HT-29 (cell line): ENCODE results near the gene DHRS1. TPM values are rescaled to one million over a fixed set of nuclear protein-coding genes. Genes with fewer than 3 reads are reported as not detected.

Source experiments
- DNase-seq: peaks from one replicate; pipeline ENCODE4 v3.0.0-alpha.2; 2015; ENCODE audit warnings: low spot score
- total RNA-seq: library from RNA; depleted of rRNA; stranded (reverse); fragments of >200 nt; shearing (Covaris generic); gene quantifications from 2 replicates; pipeline ENCODE4 v1.2.3, GENCODE V29; 2014; rRNA removed

DHRS1 gene
- total RNA-seq = 19.7 and 20.1 TPM in 2 replicates

DNA sequence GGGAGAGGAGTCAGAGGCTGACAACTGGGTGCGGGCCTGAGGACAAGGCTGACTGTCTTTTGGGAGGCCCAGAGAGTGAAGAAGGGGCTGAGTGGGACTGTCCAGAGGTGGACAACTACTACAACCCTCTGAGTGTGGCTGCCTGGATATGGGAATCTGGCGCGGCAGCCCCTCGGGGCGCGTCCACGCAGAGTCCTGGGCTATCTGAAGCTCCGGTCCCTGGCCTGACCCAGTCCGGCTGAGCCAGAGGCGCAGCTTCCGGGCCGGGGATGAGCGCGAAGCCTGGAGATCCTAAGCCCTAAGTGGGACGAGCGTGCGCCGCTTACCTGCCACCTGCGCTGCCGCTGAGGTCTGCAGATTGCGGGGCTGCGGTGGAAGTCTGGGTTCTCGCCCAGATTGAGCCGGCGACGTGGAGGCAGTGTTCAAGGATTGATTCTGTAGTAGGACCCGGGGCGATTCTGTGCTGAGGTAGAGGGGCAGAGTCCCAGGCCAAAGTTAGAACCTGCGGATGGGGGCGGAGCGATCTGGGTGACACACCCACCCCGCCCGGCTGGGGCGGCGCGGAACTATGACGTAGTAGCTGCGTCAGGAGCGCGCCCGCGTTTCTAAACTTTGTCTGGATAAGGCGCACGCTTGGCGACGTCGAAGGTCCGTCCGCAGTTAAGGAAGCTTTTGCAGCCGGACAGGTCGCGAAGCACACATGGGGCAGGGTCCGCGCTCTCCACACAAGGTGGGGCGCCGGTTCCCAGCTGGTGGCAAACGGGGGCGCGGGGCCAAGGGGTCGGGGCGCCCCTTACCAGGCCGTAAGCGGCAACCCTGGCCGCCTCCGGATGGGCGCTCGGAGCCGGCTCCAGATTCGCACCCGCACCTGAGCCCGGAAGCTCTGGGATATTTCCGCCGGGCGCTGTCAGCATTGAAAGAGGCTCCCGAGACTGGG, at the start of gene DHRS1, which contains the start of gene NOP9:
Gene DHRS1, minus strand, starts transcription at position 526 of the 937 bp plus-strand sequence. CDS start 674 bp downstream, outside the sequence.
Gene NOP9, plus strand, starts transcription at position 596 of the 937 bp plus-strand sequence. Its CDS starts 105 bp downstream, at position 701.
- DNase-seq = peak; percentile 89

DNA sequence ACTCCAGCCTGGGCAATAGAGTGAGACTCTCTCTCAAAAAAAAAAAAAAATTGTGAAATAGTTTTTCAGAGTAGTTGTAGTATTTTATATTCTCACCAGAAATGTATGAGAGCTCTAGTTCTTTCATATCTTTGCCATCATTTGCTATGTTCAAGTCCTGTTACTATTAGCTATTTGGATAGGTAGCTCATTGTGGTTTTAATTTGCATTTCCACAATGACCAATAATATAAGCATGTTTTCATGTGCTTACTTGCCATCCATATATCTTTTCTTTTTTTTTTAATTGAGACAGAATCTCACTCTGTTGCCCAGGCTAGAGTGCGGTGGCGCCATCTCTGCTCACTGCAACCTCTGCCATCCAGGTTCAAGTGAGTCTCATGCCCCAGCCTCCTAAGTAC, 48.6 kb upstream of the DHRS1 start:
- no peak for DNase-seq

DNA sequence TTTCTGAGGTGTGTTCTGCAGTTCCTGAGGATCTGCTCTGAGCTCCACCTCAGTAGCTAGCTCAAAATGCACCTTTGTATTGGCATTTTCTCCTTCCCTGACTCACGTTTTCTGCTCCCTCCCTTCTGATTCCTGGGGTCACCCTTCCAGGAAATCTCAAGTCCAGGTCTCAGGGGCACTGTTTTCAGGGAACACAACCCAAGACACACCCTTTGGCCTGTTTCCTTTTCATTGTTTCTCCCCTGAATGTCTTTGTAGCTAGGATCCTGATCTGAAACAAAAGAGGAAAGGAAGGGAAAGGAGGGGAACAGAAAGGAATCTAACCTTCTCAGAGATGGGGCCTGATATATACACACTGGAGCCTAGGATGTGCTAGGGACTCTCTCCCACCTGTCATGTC, 47.6 kb upstream of the DHRS1 start:
- DNase-seq = no peak

DNA sequence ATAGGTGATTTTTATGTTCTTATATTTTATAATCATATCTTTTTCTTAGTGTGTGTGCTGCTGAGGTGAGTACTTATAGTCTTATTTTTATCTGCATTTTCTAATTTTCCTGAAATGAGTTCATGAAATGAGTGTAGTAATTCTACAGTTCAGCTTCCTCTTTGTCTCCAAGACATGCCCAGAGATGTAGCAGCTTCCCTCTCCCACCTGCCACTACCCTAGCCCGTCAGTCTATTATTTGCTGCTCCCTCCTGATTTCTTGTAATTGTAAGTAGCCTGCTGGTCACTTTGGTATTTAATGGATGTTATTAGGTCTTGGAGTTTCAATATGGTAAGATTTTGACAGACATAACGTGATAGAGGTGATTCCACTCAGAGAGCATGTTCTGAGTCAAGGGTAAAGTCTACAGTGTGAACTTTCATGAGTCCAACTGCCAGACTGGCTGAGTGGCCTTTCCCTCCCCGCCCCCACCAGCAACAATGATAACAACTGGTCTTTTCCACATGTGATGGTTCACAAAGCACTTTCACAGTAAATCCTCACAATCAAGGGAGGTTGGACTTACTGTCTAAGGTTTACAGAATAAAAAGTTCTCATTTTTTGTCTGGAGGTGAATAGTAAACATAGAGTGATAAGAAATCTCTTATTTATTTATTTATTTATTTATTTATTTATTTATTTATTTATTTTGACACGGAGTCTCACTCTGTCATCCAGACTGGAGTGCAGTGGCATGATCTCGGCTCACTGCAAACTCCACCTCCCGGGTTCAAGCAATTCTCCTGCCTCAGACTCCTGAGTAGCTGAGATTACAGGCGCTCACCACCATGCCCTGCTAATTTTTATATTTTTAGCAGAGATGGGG, 44.4 kb upstream of the DHRS1 start:
- DNase-seq = peak; percentile 7

DNA sequence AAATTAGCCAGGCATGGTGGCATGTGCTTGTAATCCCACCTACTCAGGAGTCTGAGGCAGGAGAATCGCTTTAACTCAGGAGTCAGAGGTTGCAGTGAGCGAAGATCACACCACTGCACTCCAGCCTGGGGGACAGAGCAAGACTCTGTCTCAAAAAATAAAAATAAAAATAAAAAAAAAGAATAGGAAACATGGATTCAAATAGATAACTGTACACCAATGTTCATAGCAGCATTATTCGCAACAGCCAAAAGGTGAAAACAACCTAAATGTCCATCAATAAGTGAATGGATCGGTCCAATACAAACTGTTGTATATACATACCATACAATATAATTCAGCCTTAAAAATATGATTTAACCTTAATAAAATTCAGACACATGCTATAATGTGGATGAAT, 43.3 kb upstream of the DHRS1 start:
- no peak for DNase-seq

DNA sequence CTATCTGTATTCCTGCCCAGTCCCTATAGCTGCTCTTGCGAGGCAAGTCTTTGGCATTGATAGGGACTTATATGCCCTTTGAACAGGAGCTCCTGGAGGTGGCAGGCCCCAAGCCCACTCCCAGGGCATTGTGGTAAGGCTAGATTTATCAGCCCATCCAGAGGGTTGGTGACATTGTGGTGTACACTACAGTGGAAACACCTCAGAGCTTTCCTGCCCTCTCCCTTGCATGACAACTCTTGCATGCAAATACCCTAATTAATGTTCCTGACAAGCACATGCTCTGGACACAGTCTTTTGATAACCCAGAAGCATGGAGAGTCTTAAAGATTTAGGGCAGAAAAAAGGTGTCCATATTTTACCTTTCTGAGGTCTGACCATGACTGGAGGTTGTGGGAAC, 41.0 kb upstream of the DHRS1 start:
- DNase-seq = no peak

DNA sequence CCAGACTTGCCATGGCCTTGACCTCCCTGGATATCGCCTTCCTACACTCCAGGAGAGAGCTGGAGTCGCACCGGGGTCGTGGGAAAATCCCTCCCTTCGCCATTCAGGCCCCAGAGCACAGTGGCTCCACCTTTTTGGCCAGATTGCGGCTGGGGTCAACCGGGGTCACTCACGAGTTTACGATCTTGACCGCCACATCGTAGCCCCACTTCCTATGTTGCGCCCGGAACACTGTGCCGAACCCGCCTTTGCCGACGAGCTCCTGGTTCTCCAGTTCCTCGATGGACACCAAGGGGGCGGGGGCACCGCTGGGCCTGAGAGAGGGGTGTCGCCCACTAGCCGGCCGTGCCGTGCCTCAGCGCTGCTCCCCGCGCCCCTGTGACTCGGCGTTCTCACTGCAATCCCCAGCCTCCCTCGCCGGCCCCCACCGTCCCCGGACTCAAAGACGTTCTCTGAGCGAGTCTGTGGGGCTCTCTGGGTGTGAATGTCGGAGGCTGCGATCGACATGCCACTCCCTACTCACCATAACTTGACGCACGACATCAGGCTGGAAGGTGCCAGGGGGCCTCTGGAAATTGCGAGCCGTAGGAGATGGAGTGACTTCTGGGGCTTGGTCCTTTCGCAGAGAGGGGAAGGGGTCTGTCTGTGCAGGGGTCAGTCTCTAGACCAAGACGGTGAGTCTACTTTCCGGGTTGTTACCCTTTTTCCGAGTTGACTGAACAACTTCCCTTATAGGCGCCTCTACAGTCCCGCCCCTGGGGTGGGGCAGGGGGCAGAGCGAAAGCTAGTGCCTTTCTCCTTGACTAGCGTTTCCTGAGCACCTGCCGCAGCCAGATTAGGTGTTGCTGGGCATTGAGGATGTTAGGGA, 39.9 kb upstream of the DHRS1 start, which contains the start of gene RIPK3:
Gene RIPK3, minus strand, starts transcription at position 708 of the 868 bp plus-strand sequence. Its CDS starts 165 bp downstream, at position 543.
- DNase-seq = peak; percentile 73

DNA sequence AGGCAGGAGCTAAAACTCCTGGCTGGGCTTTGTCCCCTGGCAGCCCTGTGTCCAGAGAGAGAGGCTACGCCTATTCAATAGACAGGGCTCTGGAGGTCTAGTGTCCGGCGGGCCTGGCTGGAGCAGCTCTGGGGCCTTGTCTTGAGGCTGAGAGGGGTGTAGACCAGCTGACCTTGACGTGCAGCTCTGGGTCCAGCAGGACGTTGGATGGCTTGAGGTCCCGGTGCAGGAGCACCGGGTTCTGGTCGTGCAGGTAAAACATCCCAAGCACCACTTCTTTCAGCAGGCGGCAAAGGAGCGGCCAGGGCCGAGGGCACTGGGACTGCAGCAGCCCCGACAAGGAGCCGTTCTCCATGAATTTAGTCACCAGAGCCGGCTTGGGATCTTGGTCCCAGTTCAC, 39.3 kb upstream of the DHRS1 start:
- DNase-seq = no peak

DNA sequence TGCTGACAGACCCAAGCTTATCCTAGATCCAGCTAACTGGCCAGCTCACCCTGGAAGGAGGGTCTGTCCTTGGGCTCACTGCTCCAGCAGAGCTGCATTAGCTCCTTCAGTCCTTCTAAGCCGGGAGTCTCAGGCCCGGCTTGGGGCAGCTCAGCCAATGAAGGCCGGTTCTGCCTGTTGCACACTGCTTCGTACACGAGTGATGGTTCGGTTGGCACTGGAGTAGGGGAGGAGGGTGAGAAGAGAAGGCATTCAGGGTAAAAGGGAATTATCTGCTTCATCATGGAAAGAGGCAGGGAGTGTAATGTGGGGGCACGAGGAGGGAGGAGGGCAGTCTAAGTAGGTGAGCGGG, 38.2 kb upstream of the DHRS1 start:
- no peak for DNase-seq

DNA sequence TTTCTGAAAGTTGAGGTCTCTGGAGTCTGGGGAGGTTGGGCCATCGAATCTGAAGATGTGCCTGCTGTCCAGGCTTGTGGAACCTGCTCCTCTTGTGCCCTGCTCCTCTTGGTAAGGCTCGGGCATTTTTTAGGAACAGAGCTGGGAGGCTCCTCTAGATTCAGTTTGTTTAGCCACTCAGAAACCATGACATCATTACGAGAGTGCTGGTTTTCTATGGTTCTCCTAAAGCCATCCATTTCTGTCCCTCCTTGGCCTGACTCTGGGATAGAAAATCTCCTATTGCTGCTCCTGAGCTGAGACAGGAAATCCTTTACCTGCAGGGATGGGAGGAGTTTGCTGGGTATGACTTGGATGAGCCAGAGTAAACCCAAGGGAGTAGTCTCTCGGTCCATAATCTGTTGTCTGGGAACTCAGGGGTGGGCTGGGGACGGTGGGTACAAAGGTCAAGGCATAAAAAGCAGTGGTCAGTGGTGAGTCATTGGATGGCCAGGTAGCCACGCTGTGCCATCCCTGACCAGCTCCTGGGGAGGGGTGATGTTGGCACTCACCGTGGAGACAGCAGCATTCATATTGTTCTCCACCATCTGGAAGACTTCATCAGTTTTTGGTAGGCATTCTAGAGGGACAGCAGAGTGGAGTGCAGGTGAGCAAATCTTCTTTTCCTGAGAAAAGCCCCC, 37.7 kb upstream of the DHRS1 start:
- peak; percentile 33 for DNase-seq

DNA sequence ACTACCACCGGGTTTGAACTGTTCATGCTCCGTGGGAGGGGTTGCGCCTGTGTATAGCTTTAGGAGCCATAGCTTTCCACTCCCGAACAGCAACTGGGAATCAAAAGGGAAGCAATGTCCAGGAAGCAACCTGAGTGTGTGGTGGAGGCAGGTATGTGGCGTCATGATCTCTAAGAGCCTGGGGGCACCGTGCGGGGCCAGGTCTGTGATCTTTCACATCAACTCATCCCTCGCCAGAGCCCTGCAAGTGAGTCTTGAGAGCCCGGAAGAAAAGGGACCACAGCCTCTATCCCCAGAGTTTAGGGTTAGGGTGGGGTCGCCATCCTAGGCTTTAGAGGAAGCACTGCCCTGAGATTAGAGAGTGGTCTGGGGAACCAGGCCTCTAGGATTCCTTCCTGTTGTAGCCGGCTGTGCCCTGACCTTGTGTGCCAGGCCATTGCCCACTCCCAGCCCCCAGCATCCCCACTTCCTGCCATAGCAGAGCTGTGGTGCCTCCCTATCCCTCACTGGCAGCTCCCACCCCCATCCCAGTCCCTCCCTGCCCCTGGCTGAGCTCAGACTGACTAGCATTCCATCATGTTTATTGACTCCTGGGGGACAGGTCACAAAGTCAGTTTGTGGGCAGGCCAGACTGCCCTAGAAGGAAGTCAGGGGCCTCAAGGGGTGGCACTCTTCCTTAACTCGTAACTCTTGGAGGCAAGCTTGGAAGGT, 36.0 kb upstream of the DHRS1 start:
- DNase-seq = peak; percentile 50

DNA sequence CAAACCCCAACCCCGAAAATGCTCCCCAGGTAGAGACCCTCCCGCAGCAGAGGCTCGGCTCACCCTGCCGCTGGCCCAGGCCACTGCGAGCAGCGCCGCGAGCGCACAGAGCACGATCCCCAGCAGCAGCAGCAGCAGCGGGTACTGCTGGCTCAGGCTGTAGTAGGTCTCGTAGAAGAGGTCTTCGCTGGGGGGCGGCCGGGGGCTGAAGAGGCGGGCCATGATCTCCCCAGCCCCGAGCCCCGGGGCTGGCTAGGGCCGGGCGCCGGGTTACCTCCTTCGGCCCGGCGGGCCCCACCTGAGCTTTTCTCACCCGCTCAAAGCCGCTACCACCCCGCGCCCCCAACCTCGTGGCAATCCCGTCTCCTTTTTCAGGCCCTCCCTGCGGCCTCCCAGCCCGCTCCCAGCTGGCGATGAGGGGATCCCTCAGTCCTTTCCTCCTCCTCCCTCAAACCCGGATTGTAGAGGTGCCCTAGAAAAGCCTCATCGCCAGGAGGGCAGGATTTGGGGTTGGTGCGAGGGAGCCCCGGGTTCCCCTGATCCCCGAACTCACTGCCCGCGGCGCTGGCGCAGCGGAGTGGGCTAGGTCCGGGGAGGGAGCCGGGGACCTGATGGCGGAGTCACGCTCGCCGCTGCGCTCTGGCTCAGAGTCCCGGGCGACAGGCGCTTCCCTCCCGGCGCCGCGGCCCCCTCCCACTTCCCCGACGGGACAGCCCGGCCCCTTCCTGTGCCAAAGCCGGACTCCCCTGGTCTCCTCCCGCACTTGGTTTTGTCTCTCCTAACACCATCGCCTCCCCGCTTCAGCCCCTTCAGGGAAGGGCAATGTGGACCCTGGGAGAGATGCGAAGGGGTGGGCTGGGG, 35.1 kb upstream of the DHRS1 start, which contains the start of gene ADCY4:
Gene ADCY4, minus strand, starts transcription at position 641 of the 861 bp plus-strand sequence. Its CDS starts 419 bp downstream, at position 222.
- DNase-seq = no peak

DNA sequence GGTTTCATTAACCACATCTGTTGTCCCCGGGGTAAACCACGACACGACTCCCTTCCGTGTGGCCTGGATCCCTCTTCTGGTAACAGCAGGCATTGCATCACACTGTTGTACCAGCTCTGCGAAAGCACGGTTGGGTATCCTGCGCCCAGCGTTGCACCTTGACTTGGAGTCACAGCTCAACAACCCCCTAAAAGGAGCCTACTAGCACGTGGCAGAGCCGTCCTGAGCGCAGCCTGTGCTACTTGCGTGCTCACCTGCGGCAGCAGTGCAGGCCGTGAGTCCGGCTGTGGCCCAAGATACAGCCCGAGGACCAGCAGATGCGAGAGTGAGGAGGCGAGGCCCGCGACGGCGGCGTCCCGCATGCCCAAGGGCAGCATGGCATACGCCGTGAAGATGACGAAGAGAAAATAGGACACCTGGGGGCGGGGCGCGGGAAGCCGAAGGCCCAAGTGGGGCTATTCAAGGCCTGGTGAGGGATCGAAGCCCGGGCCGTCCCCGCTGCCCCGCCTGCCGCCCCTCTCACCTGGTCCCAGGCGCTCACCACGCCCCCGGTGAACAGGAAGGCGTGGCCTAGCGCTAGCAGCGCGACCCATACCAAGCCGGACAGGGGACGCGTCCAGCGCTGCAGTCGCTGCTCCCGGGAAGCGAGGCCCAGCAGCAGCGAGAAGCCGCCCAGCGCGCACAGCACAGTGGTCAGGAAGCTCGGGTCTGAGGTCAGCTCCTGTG, 32.9 kb upstream of the DHRS1 start:
- peak; percentile 71 for DNase-seq

DNA sequence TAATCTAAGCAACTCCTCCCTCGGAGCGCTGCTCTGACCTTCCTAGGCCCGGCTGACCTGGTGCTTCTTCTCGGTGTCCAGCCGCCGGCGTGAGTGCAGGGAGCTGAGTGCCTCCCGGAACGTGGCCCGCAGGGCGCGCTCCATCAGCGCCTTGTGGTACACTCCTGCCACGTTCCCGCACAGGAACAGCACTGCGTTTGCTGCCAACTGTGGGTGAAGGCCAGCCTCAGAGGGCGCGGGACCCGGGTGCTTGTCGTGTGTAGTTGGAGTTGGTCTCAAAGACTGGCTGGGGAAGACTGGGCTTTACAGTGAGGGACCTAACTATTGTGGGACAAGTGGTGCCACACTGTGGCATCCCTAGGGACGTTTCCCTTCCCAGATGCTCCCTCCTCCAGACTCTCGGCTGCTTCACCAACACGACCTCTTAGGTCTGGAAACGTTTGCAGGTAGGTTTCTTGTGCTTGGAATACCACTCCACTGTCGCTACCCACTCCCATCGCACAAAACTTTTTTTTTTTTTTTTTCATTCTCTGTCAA, 32.2 kb upstream of the DHRS1 start:
- DNase-seq = peak; percentile 19

DNA sequence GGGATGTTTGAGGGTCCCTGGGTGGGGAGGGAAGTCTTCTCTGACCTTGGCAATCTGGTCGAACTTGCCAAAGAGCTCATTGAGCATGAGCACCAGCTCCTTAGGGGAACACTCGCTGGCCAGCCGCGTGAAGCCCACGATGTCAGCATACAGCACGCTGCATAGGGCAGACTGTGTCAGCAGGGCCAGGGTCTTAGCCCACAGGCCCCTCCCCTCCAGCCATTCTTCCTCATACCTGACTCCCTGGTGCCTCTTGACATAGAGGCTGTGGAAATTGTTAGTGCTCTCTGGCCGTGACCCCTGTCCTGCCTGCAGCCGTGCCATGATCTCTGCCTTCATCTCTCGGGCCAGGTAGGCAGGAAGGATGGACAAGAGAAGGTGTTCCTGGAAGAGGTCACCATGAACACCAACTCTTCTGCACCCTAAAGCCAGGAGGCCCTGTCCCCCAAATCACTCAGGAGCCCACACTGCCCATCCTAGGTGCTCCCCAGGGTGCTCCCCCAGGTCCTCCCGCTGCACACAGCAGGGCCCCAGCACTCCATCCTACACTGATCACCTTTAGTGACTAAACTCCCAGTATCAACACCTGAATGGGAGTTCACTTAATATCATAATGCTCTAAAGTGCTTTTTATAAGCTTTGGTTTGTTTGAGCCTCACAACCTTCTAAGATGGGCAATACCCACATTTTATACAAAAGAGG, 31.5 kb upstream of the DHRS1 start:
- DNase-seq = no peak

DNA sequence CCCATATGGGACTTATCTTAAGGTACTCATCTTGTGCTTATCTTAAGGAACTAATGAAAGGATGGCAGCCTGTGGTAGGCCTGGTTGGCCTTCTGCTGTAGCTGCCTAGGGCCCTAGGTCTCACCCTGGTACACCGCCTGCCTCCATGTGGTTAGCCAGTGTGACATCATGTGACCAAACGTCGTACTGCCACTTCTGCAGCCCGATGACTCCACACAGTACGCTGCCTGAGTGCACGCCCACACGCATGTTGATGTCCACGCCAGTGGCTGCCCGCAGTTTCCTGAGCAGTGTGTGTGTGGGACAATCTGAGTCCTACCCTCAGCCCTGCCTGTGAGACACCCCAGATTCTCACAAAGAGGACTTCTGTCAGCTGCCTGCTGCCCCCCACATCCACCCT, 30.2 kb upstream of the DHRS1 start:
- DNase-seq = no peak

DNA sequence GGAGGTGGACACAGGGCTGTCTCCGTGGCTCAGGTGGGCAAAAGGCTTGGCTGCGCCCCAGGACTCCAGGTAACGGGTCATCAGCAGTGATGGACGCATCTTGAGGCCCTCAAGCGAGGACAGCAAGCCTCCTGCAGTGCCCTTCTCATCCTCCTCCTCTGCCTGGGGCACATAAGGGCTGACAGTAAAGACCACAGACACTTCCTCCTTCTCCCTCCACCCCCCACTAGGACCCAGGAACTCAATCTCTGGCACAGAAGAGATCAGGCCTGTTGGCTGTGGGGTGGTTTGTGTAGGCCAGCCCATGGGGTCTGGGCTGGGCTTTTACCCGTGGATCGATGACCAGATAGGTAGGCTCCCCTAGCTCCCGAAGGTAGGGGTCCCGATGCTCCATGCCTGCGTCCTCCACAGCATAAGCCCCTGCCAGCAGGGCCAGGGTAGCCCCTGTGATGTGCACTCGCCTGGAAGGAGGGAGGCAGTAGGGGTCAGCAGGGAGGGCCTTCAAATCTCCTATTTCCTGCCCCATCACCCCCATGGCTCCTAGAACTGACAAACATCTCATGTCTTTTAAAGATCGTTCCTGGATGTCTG, 29.6 kb upstream of the DHRS1 start:
- DNase-seq = no peak
